ENCODE data around the gene ELFN1. TPM values are rescaled to one million over a fixed set of nuclear protein-coding genes. Genes with fewer than 3 reads are reported as not detected.

Gene ELFN1
- total RNA-seq, 3 donors from 2014 or later = 0.26 to 0.44 (median 0.41) TPM

GRCh38 chr7:1706381-1706720, 36.3 kb downstream of the ELFN1 start:
- ATAC-seq = no peak
- Histone ChIP-seq H3K4me3 (no peak overlapping the region), H3K36me3 (ENCODE audit: low read depth) (no peaks in the 10 kb centered on the region), H3K4me1 (ENCODE audit: low read depth) (no peaks in the 10 kb centered on the region), H3K9me3 (peaks cover 26% of the 10 kb centered on the region)
- DNase-seq = no peak
- intact Hi-C loops (cut with DNase I, micrococcal nuclease) = no loop called here
- TF ChIP-seq CTCF (IDR thresholded peaks at IDR 0.05) = no peak

- no peaks in the 10 kb centered on the region for H3K4me1 ChIP-seq (ENCODE audit: low read depth)
- H3K4me3 ChIP-seq = no peak overlapping the region
- ATAC-seq (no peak), DNase-seq (peak in 1 of 3 donors; percentile 10)
- H3K9me3 ChIP-seq = peaks cover 26% of the 10 kb centered on the region
- intact Hi-C loops (cut with DNase I, micrococcal nuclease) = no loop called here
- H3K36me3 ChIP-seq (ENCODE audit: low read depth) = no peaks in the 10 kb centered on the region
- TF ChIP-seq CTCF (IDR thresholded peaks at IDR 0.05) = no peak
Measured at GRCh38 chr7:1706721-1707613, 36.9 kb downstream of the ELFN1 start.

GRCh38 chr7:1707756-1708595, 37.9 kb downstream of the ELFN1 start:
- Histone ChIP-seq H3K9me3 (peaks cover 16% of the 10 kb centered on the region), H3K4me1 (ENCODE audit: low read depth) (no peaks in the 10 kb centered on the region), H3K4me3 (no peak overlapping the region), H3K36me3 (ENCODE audit: low read depth) (no peaks in the 10 kb centered on the region)
- TF ChIP-seq CTCF (IDR thresholded peaks at IDR 0.05) = no peak
- ATAC-seq (no peak), DNase-seq (peak in 1 of 3 donors; percentile 13)
- intact Hi-C loops (cut with DNase I, micrococcal nuclease) = no loop called here

GRCh38 chr7:1708596-1709251, 38.6 kb downstream of the ELFN1 start:
- TF ChIP-seq CTCF (IDR thresholded peaks at IDR 0.05) = no peak
- H3K9me3 ChIP-seq = peaks cover 15% of the 10 kb centered on the region
- peaks cover under 1% of the 10 kb centered on the region for H3K4me1 ChIP-seq (ENCODE audit: low read depth)
- ATAC-seq (no peak), DNase-seq (peak in 1 of 3 donors; percentile 3)
- H3K36me3 ChIP-seq (ENCODE audit: low read depth) = no peaks in the 10 kb centered on the region
- H3K4me3 ChIP-seq = no peak overlapping the region
- intact Hi-C loops (cut with DNase I, micrococcal nuclease) = no loop called here

- ATAC-seq (no peak), DNase-seq (no peak)
- TF ChIP-seq CTCF (IDR thresholded peaks at IDR 0.05) = no peak
- intact Hi-C loops (cut with DNase I, micrococcal nuclease) = no loop called here
- Histone ChIP-seq H3K9me3 (peaks cover 15% of the 10 kb centered on the region), H3K36me3 (ENCODE audit: low read depth) (no peaks in the 10 kb centered on the region), H3K4me1 (ENCODE audit: low read depth) (peaks cover 2% of the 10 kb centered on the region), H3K4me3 (no peak overlapping the region)
Measured at GRCh38 chr7:1709281-1709680, 39.2 kb downstream of the ELFN1 start.
